IMR-90 (cell line): Measurements from ENCODE around the gene DYNLT5. TPM values are rescaled to one million over a fixed set of nuclear protein-coding genes. Genes with fewer than 3 reads are reported as not detected.

Experiments
- ATAC-seq: fragments of 200-7000 bp; cut with Tn5 transposase; 2 replicates; pipeline ENCODE4 v1.9.1; 2020; ENCODE audit warnings: low read depth, mild to moderate bottlenecking, moderate library complexity
- BruUV-seq: library from RNA; stranded (reverse); fragments of 400-500 nt; replicated peaks from 2 replicates; lab custom pipeline; 2021; lab: Mats Ljungman, UMichigan
- CTCF ChIA-PET: fragments of 300-600 bp; formaldehyde crosslinking; extraction: SDS; loops from one replicate; lab custom pipeline; 2021; ENCODE audit warnings: antibody characterized with exemption; lab: Yijun Ruan, JAX
- POLR2A ChIA-PET: fragments of 300-600 bp; sonication (Branson Sonifier 250); formaldehyde crosslinking; loops from one replicate; lab custom pipeline; 2022; ENCODE audit warnings: antibody characterized with exemption; ENCODE audit not compliant: unreplicated experiment; lab: Charles Lee
- DNase-seq: peaks from one replicate; pipeline ENCODE4 v3.0.0; 2013
- H2AFZ ChIP-seq: replicated peaks from 2 replicates; pipeline ENCODE3; 2013; ENCODE audit warnings: low read length, mild to moderate bottlenecking; ENCODE audit not compliant: poor library complexity
- H2AK5ac ChIP-seq: 2 replicates; pipeline ENCODE4 v1.6.1; 2013; ENCODE audit warnings: low read depth, low read length, inconsistent platforms
- H2AK9ac ChIP-seq: replicated peaks from 2 replicates; pipeline ENCODE3; 2013; ENCODE audit warnings: mild to moderate bottlenecking, low read depth, low read length, moderate library complexity; ENCODE audit not compliant: poor library complexity
- H2BK120ac ChIP-seq: 2 replicates; pipeline ENCODE4 v1.6.1; 2013; ENCODE audit warnings: low read depth, low read length, inconsistent platforms
- H2BK15ac ChIP-seq: 3 replicates; pipeline ENCODE4 v1.6.1; 2013; ENCODE audit warnings: low read depth, low read length, inconsistent platforms
- H2BK20ac ChIP-seq: 2 replicates; pipeline ENCODE4 v1.6.1; 2013; ENCODE audit warnings: low read depth, mild to moderate bottlenecking, inconsistent platforms, low read length, moderate library complexity
- H2BK5ac ChIP-seq: 2 replicates; pipeline ENCODE4 v1.6.1; 2013; ENCODE audit warnings: mild to moderate bottlenecking, low read depth, low read length, inconsistent platforms; ENCODE audit not compliant: poor library complexity, severe bottlenecking
- H3K14ac ChIP-seq: replicated peaks from 2 replicates; pipeline ENCODE4 v1.6.1; 2013; ENCODE audit warnings: low read depth, low read length, inconsistent platforms
- H3K18ac ChIP-seq: 2 replicates; pipeline ENCODE4 v1.6.1; 2013; ENCODE audit warnings: low read depth, low read length, control low read depth
- H3K23ac ChIP-seq: 2 replicates; pipeline ENCODE4 v1.6.1; 2013; ENCODE audit warnings: low read depth, low read length, inconsistent platforms
- H3K27ac ChIP-seq: 2 replicates; pipeline ENCODE4 v1.5.1; 2013; ENCODE audit warnings: mild to moderate bottlenecking, control low read depth, low read length; ENCODE audit not compliant: insufficient read depth
- H3K27me3 ChIP-seq: 2 replicates; pipeline ENCODE4 v1.6.1; 2013; ENCODE audit warnings: low read length; ENCODE audit not compliant: control insufficient read depth, insufficient read depth
- H3K36me3 ChIP-seq: 2 replicates; pipeline ENCODE4 v1.6.1; 2013; ENCODE audit warnings: low read length, mixed read lengths; ENCODE audit not compliant: control insufficient read depth, insufficient read depth
- H3K4ac ChIP-seq: 2 replicates; pipeline ENCODE4 v1.6.1; 2013; ENCODE audit warnings: low read depth, low read length, inconsistent platforms
- H3K4me1 ChIP-seq: 2 replicates; pipeline ENCODE4 v1.6.1; 2013; ENCODE audit warnings: low read length, mixed read lengths; ENCODE audit not compliant: control insufficient read depth, insufficient read depth
- H3K4me2 ChIP-seq: 2 replicates; pipeline ENCODE4 v1.6.1; 2013; ENCODE audit warnings: low read depth, mild to moderate bottlenecking, control low read depth, low read length, moderate library complexity
- H3K4me3 ChIP-seq: 2 replicates; pipeline ENCODE4 v1.5.1; 2013; ENCODE audit warnings: low read depth, mild to moderate bottlenecking, control low read depth, low read length, moderate library complexity; ENCODE audit not compliant: insufficient read depth
- H3K56ac ChIP-seq: 2 replicates; pipeline ENCODE4 v1.6.1; 2013; ENCODE audit warnings: low read length, inconsistent platforms; ENCODE audit not compliant: insufficient read depth; ENCODE audit errors: extremely low read depth
- H3K79me1 ChIP-seq, 2 experiments: 2 replicates each; pipeline ENCODE4 v1.6.1; 2013; ENCODE audit warnings: low read length in 2 of 2, inconsistent platforms in 1 of 2, low read depth in 1 of 2
- H3K9ac ChIP-seq: 2 replicates; pipeline ENCODE4 v1.6.1; 2013; ENCODE audit warnings: low read depth, low read length, control low read depth
- H3K9me1 ChIP-seq: 2 replicates; pipeline ENCODE4 v1.6.1; 2013; ENCODE audit warnings: low read length, inconsistent platforms; ENCODE audit not compliant: insufficient read depth
- H3K9me3 ChIP-seq: 2 replicates; pipeline ENCODE4 v1.6.1; 2013; ENCODE audit warnings: low read length; ENCODE audit not compliant: control insufficient read depth, insufficient read depth
- H4K20me1 ChIP-seq: 2 replicates; pipeline ENCODE4 v1.6.1; 2013; ENCODE audit warnings: low read length, inconsistent platforms; ENCODE audit not compliant: insufficient read depth
- H4K5ac ChIP-seq: 2 replicates; pipeline ENCODE4 v1.6.1; 2013; ENCODE audit warnings: mild to moderate bottlenecking, low read depth, low read length, control low read depth
- H4K8ac ChIP-seq, 2 experiments: 2 replicates each; pipeline ENCODE4 v1.6.1; 2013; ENCODE audit warnings: low read depth in 2 of 2, low read length in 2 of 2, control low read depth in 1 of 2, inconsistent platforms in 1 of 2
- H4K91ac ChIP-seq: 2 replicates; pipeline ENCODE4 v1.6.1; 2013; ENCODE audit warnings: low read depth, low read length, inconsistent platforms; ENCODE audit not compliant: insufficient read depth
- BHLHE40 ChIP-seq: fragments of 150-350 bp; IDR thresholded peaks from 2 replicates; pipeline ENCODE4 v1.6.1; 2016; ENCODE audit warnings: mild to moderate bottlenecking, low read depth, low read length
- FOS ChIP-seq: fragments of 150-350 bp; IDR thresholded peaks from 2 replicates; pipeline ENCODE4 v1.6.1; 2016; ENCODE audit warnings: low read depth, low read length
- RCOR1 ChIP-seq: IDR thresholded peaks from 2 replicates; pipeline ENCODE4 v1.6.1; 2012; ENCODE audit warnings: mild to moderate bottlenecking, low read length, improper control_type of control experiment; ENCODE audit not compliant: insufficient replicate concordance
- SMC3 ChIP-seq: fragments of 150-350 bp; IDR thresholded peaks from 2 replicates; pipeline ENCODE4 v1.6.1; 2016; ENCODE audit warnings: low read depth, mild to moderate bottlenecking, antibody characterized with exemption, low read length, moderate library complexity
- WGBS, 2 experiments: methylation state at CpG; one replicate each; pipeline versions ENCODE4 v1.1.5 to v1.1.7; 2013; ENCODE audit warnings: missing lambda C conversion rate in 2 of 2; ENCODE audit not compliant: insufficient read length in 1 of 2; ENCODE audit errors: extremely low coverage in 2 of 2; 5-methylcytosine and 5-hydroxymethylcytosine counted together
- dilution Hi-C: fragments of 300-500 bp; cut with HindIII; formaldehyde crosslinking; loops from one replicate; pipeline ENCODE4 v1.14.3; 2018; ENCODE audit warnings: low sequenced_read_pairs; ENCODE audit not compliant: unreplicated experiment
- in situ Hi-C: fragments of 300-500 bp; cut with MboI; formaldehyde crosslinking; loops from 3 replicates; pipeline ENCODE4 v1.14.3; 2019; ENCODE audit warnings: low sequenced_read_pairs, inconsistent platforms, mixed read lengths
- intact Hi-C: fragments of 100-400 bp; cut with micrococcal nuclease; formaldehyde crosslinking; loops from 2 replicates; pipeline ENCODE4 v1.10.0; 2022
- polyA plus RNA-seq, 3 experiments: library from polyadenylated mRNA; depleted of rRNA; stranded (reverse); fragments of >200 nt; gene quantifications; 2 replicates each; pipeline ENCODE4 v1.2.3, GENCODE V29; 2012; ENCODE audit warnings: low replicate concordance in 1 of 3
- total RNA-seq: library from RNA; depleted of rRNA; stranded (reverse); fragments of >200 nt; gene quantifications from 2 replicates; pipeline ENCODE4 v1.2.3, GENCODE V29; 2012

Gene DYNLT5
- total and polyA plus RNA-seq, 2 of the 4 experiments (the other 2 are of a cell fraction), result 0.12 to 0.18 TPM

- ChIA-PET CTCF (no interaction called here), POLR2A (no interaction called here)
Measured at GRCh38 chr1:66752671-66753371, 562 bp downstream of the DYNLT5 start.

More at GRCh38 chr1:66752671-66753371, 562 bp downstream of the DYNLT5 start:
- H4K20me1 ChIP-seq, result no peaks in the 10 kb centered on the region; the same call in 1 of the 2 replicates
- in situ Hi-C loops, result loop anchor here (25.0 kb wide), 1 partner anchor 734 kb away; no protein-coding TSS in a partner anchor
- H3K18ac ChIP-seq, result no peak overlapping the region
- intact Hi-C loops, result no loop called here
- no peak overlapping the region for H2BK20ac ChIP-seq
- DNase-seq (no peak), ATAC-seq (no peak)
- peaks cover 8% of the 10 kb centered on the region for H3K4me1 ChIP-seq
- no TSS peak for BruUV-seq
- no peaks in the 10 kb centered on the region for H3K36me3 ChIP-seq
- no peak overlapping the region for H2BK120ac ChIP-seq
- dilution Hi-C loops, result no loop called here
- peak overlapping the region in 1 of 2 experiments; percentile 7; a peak in 1 of 4 replicates for H4K8ac ChIP-seq
- H2AFZ ChIP-seq, result peak overlapping the region; percentile 91
- H4K91ac ChIP-seq, result no peak overlapping the region
- peak overlapping the region; percentile 7; the same call in 1 of the 2 replicates for H3K14ac ChIP-seq
- 0 out of 2 replicates have a peak overlapping the region, but pooled peaks have one; percentile 5 for H3K9ac ChIP-seq
- peak overlapping the region; percentile 92 for H3K4me2 ChIP-seq
- H2BK15ac ChIP-seq, result no peak overlapping the region
- TF ChIP-seq SMC3 (no peak), RCOR1 (no peak), BHLHE40 (no peak), FOS (no peak)
- peaks cover 8% of the 10 kb centered on the region for H3K9me1 ChIP-seq
- no peak overlapping the region for H2BK5ac ChIP-seq
- no peaks in the 10 kb centered on the region for H3K27me3 ChIP-seq
- no peak overlapping the region; the same call in 1 of the 2 replicates for H2AK5ac ChIP-seq
- peak overlapping the region; percentile 64; the same call in 1 of the 2 replicates for H3K23ac ChIP-seq
- H3K4ac ChIP-seq, result peak overlapping the region; percentile 18; the same call in 1 of the 2 replicates
- no peak overlapping the region for H3K27ac ChIP-seq
- H4K5ac ChIP-seq, result no peak overlapping the region
- peak overlapping the region; percentile 36 for H3K4me3 ChIP-seq
- WGBS, 2 experiments, result 50% methylated on average over 3 of the region's 18 CpGs; no CpG with 5 or more reads in 1 of the 2 experiments
- H3K9me3 ChIP-seq, result no peaks in the 10 kb centered on the region
- peak overlapping the region; percentile 82 for H2AK9ac ChIP-seq
- H3K79me1 ChIP-seq, result no peaks in the 10 kb centered on the region; a peak in 1 of 4 replicates
- no peak overlapping the region for H3K56ac ChIP-seq
